Stimulated activated CD4-positive, alpha-beta T cell treated with anti-CD3 and anti-CD28 coated beads, Interleukin-12 subunit alpha, Interleukin-12 subunit beta, amount 100 ng/mL, for 48 hours (primary cell): Measurements from ENCODE around the gene PPFIA2.
A peak's percentile ranks its signal among the peaks of the same experiment; 100 is the strongest.
"Not testable (repeated sequence)": the region's sequence is repeated elsewhere in the genome, so short reads cannot be mapped to it uniquely, and the experiment has no call there.

Experiments used
- DNase-seq, 3 donors: peaks; one replicate each; pipeline ENCODE4 v3.0.0-alpha.2; 2020; ENCODE audit warnings: low read depth in 2 of 3, low spot score in 1 of 3

The PPFIA2 gene

DNA sequence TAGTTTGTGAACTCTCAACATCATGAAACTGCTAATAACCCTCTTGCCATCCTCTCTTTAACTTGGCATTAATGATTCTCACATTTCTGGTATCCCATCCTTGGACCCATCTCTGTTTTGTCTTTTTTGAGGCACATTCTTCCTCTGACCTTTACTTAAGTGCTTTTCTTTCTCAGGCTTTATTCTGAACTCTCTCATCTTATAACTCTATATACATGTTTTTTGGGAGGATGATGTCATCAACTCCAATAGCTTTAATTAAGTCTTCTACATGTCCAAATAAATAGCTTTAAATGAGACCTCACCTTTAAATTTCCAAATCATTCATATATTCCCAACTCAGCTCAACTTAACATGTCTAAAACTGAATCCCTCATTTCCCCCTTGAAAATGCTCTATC is 88.4 kb downstream of the PPFIA2 start:
- DNase-seq, result no peak

DNA sequence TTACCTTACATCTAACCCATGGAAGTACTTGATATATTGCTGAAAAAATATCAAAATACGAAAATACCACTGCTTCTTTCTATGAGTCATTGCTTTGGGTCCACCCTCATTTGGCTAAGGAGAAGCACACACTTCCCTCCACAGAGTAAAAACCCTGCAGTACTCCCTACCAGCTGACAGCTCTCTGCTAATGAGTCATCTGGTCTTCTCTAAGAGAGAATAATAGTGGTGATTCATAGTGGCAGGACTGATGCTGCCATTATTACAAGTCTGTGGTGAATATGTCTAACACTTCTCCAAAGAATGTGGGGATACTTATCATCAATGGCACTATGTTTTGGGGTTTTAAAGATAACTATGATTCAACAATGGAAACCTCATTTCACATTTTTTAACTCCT is 90.7 kb downstream of the PPFIA2 start:
- DNase-seq, result peak; percentile 7 to 8 (median 7)

DNA sequence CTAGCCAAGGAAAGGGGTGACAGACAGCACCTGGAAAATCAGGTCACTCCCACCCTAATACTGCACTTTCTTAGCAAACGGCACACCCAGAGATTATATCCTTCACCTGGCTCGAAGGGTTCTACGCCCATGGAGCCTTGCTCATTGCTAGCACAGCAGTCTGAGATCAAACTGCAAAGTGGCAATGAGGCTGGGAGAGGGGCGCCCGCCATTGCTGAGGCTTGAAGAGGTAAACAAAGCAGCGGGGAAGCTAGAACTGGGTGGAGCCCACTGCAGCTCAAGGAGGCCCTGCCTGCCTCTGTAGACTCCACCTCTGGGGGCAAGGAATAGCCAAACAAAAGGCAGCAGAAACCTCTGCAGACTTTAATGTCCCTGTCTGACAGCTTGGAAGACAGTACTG is 99.8 kb downstream of the PPFIA2 start:
- not testable (repeated sequence) for DNase-seq

DNA sequence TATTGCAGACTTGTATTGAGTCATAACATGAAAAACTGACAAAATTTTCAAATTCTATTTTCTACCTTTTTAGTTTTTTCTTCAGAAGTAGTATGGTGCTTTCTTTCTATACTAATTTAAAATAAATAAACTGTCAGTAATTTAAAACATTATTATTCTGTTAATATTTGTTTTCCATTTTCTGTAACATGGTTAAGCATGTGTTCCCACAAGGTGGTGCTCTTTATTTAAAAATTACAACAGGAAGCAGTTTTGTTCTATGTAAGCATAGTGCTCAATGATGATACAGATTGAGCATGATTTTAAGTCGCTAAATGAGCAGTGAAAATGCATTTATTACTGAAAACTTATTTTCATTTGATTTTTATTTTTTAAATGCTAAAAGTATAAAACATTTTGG is 114.6 kb downstream of the PPFIA2 start:
- no peak for DNase-seq

DNA sequence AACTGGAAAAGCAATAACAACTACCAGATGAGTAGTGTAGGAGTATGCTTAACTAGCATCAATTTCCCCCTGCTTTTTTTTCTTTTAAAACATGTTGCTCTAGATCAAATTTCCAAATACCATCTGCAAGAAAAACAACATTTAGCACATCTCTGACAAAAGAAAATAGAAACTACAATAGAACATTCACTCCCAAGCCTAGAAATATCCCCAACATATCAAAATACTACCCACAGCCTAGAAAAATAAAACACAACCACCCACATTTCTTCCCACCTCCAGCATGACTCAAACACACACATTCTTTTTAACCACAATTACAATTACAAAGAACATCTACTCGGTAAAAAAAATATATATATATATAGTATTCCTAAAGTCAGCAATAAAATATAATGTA is 120.0 kb downstream of the PPFIA2 start:
- no peak for DNase-seq

DNA sequence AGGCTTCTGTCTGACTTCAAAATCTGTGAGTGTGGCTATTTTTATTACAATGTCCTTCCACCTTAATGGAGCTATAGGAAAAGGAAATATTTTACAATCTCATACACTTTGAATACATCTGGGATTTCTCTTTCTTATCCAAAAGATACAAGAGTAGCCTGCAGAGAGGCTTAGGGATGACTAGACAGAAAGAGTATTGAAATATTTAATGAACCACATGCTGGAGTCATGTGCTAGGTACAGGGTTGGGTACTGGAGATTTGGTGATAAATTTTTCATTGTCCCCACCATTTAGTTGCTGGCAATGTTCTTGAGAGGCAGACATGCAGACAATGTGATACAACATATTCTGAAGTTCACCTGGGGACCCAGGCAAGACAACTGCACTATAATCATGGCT is 126.0 kb downstream of the PPFIA2 start:
- no peak for DNase-seq

DNA sequence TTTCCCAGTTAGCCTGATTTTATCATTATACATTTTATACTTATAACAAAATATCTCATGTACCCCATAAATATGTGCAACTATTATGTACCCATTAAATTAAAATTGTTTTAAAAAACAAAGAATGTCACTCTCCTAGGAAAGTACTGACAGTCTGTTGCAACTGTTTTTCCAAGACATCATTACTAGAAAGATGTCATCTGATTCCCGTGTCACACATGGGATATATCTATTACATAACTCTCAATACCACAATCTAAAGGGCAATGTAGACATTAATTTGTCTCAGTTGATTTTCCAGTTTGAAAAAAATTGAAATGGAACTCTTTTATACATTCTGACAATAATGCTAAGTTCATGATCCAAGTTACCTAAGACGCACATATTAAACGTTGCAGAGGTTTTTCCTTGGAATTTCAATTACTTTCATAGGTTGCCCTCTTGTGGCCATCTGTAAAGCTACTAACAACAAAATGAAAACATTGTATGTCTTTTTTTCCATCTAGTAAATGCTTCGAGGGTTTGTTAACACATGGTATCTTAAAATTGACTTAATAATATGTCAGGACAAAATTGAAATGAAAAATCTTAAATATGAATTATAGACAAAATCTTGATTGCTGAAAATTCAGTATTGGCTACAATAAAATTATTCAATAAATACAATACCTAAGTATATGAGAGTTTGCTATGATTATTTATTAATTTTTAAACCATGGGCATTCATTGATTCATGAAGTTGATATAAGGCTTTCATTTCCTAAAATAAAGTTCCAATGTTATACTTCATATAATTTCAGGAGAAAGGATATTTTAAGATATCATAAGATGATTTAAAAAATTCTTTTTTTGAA is 131.6 kb downstream of the PPFIA2 start:
- DNase-seq, result no peak

DNA sequence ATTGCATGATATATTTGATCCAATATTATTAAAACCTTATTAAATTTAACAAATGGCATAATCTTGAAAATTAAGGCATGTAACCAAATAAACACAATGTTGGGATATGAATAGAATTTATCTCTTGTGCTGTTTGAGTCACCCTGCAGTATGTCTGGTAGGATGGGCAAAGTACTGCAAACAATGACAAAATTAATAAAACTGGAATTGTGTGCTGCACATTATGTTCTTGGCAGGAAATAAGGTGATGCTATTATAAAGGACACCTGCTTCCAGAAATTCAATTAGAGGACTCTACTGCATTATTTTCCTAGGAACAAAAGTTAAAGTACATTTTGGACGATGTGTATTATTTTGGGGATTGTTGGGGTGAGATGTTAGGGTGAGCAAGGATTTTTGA is 132.7 kb downstream of the PPFIA2 start:
- no peak for DNase-seq

DNA sequence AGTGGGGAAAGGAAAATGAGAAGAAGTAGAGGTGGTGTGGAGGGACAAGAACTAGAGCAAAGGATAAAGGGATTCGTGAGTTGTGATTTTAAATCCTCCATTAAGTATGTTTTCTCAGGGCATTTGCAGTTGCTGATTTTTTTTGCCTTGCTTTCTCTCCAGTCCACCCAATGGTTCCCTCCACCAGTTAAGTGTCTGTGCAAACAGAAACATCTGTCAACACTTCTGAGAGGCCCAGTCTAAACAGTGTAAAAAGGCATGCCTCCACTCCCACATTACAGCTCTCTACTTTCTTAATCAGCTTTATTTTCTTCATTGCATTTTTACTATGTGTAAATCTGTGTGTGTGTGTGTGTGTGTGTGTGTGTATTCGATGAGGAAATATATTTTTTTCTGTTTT is 141.2 kb downstream of the PPFIA2 start:
- DNase-seq, result no peak

DNA sequence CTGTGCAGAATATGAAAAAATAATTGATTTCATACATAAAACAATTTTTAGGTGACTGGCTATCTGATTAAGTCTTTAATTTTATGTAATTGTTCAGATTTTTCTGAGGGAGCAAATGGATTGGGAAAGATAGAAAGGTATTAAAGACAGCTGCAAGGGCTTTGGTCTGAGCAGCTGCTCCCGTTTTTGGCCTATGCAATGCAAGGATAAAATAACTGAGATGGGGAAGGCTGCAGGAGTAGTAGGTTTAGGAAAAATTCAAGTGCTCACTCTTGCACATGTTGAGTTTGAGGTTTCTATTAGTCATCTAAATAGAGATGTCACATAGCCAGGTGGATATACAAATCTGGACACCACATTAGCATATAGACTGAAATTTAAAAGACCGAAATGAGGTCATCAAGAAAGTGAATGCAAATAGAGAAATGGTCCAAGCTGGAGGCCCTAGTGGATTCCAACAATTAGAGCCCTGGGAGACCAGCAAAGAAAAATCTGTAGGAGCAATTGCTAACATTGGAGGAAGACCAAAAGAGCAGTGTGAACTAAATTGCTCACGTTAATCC is 144.0 kb downstream of the PPFIA2 start:
- no peak for DNase-seq

DNA sequence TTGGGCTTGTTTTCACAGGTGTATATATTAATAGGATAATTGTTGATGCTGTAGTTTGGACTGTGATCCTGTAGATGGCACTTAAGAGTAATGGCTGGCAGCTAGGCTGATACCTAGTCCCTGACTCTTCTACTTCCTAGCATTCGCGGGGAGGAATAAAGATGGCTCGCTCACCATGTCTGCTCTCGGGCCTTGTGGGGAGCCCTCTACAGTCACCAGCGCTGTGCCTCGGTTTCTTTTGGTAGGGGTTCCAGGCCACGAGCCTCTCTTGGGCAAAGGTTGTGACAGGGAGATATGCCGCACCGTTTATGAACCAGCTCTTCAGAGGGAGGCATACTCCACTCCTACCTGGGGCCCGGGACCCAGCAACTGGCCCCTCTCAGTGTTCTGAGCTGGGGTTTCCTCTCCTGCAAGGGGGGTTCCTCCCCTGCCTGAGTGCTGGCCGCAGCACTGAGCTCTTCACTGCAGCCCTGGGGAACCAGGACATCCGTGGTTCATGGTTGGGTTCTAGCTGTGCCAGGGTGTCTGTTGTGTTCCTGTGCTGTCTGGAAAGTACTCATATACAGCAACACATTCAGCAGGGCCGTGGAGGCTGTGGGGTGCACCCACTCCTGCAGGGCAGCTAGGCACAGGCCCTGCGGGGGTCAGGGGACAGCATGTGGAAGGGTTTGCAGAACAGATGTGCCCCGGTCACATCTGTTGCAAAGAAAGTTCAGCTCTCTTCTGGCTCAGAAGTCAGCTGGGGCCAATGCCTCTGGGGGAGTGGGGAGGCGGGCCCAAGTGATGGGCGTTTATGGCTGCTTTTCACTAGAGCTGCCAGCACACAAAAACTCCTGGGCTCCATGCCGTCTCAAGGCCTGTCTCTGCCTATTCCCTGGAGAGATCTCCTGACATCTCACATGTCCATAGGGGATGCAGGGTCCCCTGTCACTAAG is 147.9 kb downstream of the PPFIA2 start:
- no peak for DNase-seq

DNA sequence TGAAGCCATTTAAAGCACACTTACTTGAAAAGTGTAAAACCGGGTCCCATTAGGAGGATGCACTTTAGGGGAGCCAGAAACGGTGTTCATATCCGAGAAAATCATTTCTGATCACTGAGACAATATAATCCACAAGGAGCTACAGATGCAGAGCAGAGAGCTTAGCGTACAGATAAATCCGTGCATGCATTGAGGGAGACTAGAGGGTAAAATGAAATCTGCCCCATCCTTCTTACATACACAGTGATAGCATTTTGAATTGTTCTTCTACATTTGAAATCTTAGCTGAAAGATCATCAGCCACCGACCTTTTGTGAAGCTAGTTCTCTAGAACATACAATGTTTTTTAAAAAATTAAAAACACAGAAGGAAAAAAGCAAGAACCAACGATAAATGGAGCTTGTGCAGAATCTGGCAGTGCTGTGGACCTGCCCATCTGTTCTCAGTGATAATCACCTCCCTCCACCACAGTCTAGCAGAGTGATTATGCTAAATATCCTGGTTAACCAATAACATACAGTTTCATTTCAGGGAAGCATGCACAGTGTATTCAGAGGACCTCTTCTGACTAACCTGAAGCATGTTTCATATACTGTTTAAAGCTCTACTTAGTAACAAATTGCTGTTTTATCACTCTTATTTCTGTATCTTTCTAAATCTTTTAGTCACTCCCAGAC is 161.1 kb downstream of the PPFIA2 start:
- DNase-seq, result no peak

DNA sequence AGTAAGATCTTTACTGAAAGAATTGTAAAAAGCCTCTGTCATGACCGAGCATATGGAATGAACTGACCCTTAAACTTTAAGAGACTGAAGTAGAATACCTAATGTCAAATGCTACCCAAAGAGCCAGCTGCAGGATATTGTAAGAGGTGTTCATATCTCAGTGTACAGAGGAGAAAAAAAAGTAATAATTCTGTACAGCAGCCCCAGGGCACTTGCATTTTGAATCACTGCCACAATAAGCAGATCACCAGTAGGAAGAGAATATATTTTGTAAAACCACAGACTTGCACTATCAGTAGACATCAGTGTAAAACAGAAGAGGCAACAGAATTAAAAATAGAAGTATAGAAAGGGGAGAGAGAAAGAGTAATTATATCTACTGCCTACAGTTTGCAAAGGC is 162.6 kb downstream of the PPFIA2 start:
- no peak for DNase-seq

DNA sequence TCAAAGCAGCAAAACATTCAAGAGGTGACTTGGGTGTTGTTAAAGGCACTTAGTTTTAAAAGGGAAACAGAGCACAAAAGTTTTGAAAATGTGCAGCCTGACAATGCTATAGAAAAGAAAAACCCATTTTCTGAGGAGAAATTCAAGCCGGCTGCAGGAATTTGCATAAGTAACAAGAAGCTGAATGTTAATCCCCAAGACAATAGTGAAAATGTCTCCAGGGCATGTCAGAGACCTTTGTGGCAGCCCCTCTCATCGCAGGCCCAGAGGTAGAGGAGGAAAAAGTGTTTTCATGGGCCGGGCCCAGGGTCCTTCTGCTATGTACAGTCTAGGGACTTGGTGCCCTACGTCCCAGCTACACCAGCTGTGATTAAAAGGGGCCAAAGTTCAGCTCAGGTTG is 167.9 kb downstream of the PPFIA2 start:
- no peak for DNase-seq

DNA sequence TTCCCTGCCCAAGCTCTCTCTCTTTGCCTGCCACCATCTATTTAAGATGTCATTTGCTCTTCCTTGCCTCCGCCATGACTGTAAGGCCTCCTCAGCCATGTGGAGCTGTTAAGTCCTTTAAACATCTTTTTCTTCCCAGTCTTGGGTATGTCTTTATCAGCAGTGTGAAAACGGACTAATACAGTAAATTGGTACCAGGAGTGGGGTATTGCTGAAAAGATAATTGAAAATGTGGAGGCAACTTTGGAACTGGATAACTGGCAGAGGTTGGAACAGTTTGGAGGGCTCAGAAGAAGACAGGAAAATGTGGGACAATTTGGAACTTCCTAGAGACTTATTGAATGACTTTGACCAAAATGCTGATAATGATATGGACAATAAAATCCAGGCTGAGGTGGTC is 168.4 kb downstream of the PPFIA2 start:
- not testable (repeated sequence) for DNase-seq

DNA sequence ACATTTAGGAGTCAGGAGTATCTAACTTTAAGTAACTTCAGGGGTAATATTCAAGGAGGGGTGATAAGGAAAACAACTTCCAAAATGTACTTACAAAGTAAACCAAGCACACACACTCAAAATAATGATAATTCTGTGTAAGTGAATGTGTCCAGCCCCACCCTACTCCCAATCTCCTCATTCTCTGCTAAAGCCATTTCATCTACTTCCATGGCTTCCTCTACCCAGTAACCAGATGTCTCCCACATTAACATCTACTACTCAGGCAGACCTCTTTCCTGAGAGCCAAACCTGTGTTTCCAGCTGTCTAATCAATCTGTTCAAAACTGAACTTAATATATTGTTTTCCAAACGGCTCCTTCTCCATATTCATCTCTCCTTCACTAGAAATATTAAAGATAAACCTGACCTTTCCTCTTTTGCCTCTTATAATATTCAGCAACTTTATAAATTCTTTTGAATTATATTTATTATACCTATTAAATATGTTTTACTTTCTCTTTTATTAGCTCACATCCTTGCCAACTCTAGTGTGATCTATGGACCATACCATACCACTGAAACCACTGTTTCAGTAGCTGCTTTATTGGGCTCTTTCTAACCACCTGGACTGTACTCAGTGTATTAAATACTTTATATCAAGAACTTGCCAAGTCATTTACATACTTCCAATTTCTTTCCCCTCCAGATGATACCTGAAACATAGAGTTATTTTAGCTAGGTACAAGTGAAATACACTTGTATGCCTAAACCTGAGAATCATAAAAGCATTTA is 170.7 kb downstream of the PPFIA2 start:
- no peak for DNase-seq

DNA sequence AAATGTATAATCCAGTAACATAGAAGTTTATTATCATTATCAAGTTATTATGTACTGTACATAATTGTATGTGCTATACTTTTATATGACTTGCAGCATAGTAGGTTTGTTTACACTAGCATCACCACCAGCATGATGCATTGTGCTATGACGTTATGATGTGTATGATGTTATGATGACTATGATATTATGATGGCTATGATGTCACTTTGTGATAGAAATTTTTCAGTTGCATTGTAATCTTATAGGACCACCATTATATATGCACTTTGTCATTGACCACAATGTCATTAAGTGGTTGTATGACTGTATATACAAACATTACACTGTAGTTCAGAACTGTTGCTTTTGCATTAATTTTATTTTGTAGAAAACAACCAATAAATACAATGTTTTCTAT is 173.4 kb downstream of the PPFIA2 start:
- DNase-seq, result no peak

DNA sequence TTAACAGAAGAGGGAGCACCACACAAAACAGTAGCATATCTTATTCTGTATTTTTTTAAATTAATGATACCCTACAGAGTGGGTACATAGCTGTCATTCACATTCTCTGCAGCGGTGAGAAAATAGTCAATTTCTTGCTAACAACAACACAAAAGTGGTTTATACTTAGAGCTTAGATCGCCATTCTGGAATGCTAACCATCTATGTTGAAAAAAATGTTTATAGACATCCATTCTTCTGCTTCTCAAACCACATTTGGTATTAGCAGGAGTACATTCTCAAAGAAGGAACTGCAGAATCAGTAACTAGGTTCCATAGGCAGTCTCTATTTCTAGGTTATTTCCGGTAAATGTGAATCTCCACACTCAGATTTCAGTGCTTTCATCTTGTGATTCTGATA is 185.9 kb downstream of the PPFIA2 start:
- DNase-seq, result no peak

DNA sequence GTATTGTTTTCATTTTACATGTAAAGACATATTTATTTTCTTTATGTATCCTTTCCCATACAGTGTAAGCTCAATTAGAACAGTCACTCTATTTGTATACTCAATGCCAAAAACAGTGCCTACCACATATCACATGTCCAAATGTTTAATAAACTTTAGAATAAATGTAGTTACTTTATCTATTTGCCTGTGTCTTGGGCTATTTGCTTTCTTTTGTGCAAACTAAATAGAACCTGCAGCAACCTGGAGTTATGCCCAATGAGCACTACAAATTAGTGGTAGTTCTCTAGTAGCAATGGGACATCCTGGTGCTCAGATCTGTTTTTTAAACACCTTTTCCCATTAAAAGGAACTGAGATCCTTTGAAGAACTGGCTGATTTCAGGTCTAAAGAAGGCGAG is 186.7 kb downstream of the PPFIA2 start:
- no peak for DNase-seq

DNA sequence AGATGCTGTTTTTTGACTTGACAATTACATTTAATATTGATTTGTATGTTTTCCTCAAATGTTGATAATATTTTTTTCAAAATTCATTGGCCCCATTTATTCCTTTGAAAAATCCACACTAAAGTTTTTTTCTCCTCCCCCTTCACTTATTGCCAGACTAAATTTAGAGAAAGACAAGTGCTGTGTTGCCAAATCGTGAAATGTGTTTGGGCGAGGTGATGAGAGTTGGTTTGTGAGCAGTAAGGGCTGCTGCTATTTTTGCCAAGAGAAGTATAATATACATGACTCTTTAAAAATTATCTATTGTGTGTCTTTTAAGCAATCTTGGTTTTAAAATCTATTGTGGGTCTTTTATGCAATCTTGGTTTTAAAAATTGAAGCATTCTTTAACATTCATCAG is 188.9 kb downstream of the PPFIA2 start:
- no peak for DNase-seq

DNA sequence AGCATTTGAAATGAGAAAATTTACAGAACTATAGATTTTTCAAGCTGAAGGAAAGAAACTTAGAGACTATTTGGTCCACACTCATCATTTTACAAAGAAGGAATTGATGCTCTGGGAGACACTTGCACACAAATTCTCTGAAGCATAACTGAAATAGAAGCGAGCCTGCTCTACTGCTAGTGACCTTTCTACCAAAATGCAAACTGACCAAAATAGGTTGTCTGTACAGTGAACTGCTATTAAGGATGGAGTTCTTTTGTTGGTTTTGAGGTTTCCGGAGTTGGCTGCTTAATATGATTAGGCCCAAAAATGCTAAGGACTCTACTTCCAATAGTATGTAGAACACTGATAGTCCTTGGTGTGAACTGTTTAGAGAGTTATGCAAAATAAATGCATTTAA is 194.9 kb downstream of the PPFIA2 start:
- DNase-seq, result no peak
